Left lung (tissue), 10 donors: ENCODE data around the gene NEIL3. TPM values are rescaled to one million over a fixed set of nuclear protein-coding genes. Genes with fewer than 3 reads are reported as not detected.
A peak's percentile ranks its signal among the peaks of the same experiment; 100 is the strongest.

Experiments
- ATAC-seq: fragments of 200-7000 bp; cut with Tn5 transposase; one replicate; pipeline ENCODE4 v1.9.1; 2020; ENCODE audit warnings: moderate library complexity
- DNase-seq, 4 donors: peaks; one replicate each; pipeline ENCODE4 v3.0.0-alpha.2; 2013 to 2020
- H3K27ac ChIP-seq, 2 donors: fragments of 200-600 bp; sonication (generic) in 1 of 2; one replicate each; pipeline versions ENCODE4 v1.5.0 to v1.8.0; 2020 to 2021
- H3K27me3 ChIP-seq, 2 donors: fragments of 200-600 bp; sonication (generic) in 1 of 2; one replicate each; pipeline versions ENCODE4 v1.5.0 to v1.8.0; 2020 to 2021
- H3K36me3 ChIP-seq, 2 donors: fragments of 200-600 bp; sonication (generic) in 1 of 2; one replicate each; pipeline versions ENCODE4 v1.5.0 to v1.8.0; 2020 to 2021
- H3K4me1 ChIP-seq, 2 donors: fragments of 200-600 bp; one replicate each; pipeline ENCODE4 v1.8.0; 2021
- H3K4me3 ChIP-seq, 2 donors: fragments of 200-600 bp; sonication (generic) in 1 of 2; one replicate each; pipeline versions ENCODE4 v1.5.0 to v1.8.0; 2020 to 2021; ENCODE audit warnings: mild to moderate bottlenecking in 1 of 2
- H3K9me3 ChIP-seq, 2 donors: fragments of 200-600 bp; sonication (generic) in 1 of 2; one replicate each; pipeline versions ENCODE4 v1.5.0 to v1.8.0; 2020 to 2021
- CTCF ChIP-seq, 2 donors: fragments of 200-600 bp; sonication (generic) in 1 of 2; IDR thresholded peaks; one replicate each; pipeline versions ENCODE4 v1.5.0 to v1.8.0; 2021; ENCODE audit warnings: antibody characterized with exemption in 2 of 2
- intact Hi-C, 2 donors: fragments of 100-400 bp; cut with DNase I; formaldehyde crosslinking; loops; one replicate each; pipeline versions ENCODE4 v1.11.2 to v1.14.2; 2022
- polyA plus RNA-seq, 6 donors: library from polyadenylated mRNA; unstranded; fragments of 120-200 nt; gene quantifications; one replicate each; pipeline ENCODE4 v1.2.1, GENCODE V29; 2013; ENCODE audit not compliant: insufficient read length in 6 of 6
- total RNA-seq, 2 donors: library from RNA; stranded (reverse); fragmentation: NEBNext Ultra II Directional; extraction: Animal tissue kit (Norgen Biotek cat#: 25700); gene quantifications; one replicate each; pipeline ENCODE4 v1.2.1, GENCODE V29; 2021
- donor health status: DM: no; HTN: yes; CAD: no.
- donor health status: DM: no; HTN: no; CAD: no.

NEIL3 gene
- total and polyA plus RNA-seq, 8 donors = 2.2 to 12.5 (median 5.5) TPM

- Histone ChIP-seq H3K9me3 (no peaks in the 10 kb centered on the region), H3K36me3 (no peaks in the 10 kb centered on the region), H3K27ac (peak overlapping the region in 1 of 2 donors; percentile 41), H3K4me3 (peak overlapping the region; percentile 53 to 68), H3K27me3 (no peaks in the 10 kb centered on the region), H3K4me1 (peaks cover 13 to 33% of the 10 kb centered on the region in 2 donors)
- DNase-seq (no peak), ATAC-seq (no peak)
- intact Hi-C loops = no loop called here
- TF ChIP-seq CTCF (IDR thresholded peaks at IDR 0.05) = no peak
Measured at GRCh38 chr4:177308847-177309521, 690 bp upstream of the NEIL3 start.

GRCh38 chr4:177311589-177311988, 1.9 kb downstream of the NEIL3 start:
- Histone ChIP-seq H3K27ac (no peak overlapping the region), H3K4me1 (peaks cover 13 to 33% of the 10 kb centered on the region in 2 donors), H3K36me3 (no peaks in the 10 kb centered on the region), H3K9me3 (no peaks in the 10 kb centered on the region), H3K27me3 (no peaks in the 10 kb centered on the region), H3K4me3 (no peak overlapping the region)
- ATAC-seq (no peak), DNase-seq (no peak)
- TF ChIP-seq CTCF (IDR thresholded peaks at IDR 0.05) = no peak
- intact Hi-C loops = no loop called here

GRCh38 chr4:177313263-177313662, 3.6 kb downstream of the NEIL3 start:
- no peak for TF ChIP-seq CTCF (IDR thresholded peaks at IDR 0.05)
- Histone ChIP-seq H3K27me3 (no peaks in the 10 kb centered on the region), H3K27ac (no peak overlapping the region), H3K36me3 (no peaks in the 10 kb centered on the region), H3K4me3 (no peak overlapping the region), H3K4me1 (peaks cover 12 to 30% of the 10 kb centered on the region in 2 donors), H3K9me3 (no peaks in the 10 kb centered on the region)
- DNase-seq (no peak), ATAC-seq (no peak)
- intact Hi-C loops = no loop called here

- intact Hi-C loops = no loop called here
- no peaks in the 10 kb centered on the region for H3K9me3 ChIP-seq
- no peak overlapping the region for H3K27ac ChIP-seq
- H3K4me3 ChIP-seq = no peak overlapping the region
- no peaks in the 10 kb centered on the region for H3K27me3 ChIP-seq
- DNase-seq = no peak
- peaks cover 0 to 5% of the 10 kb centered on the region in 2 donors for H3K4me1 ChIP-seq
- no peak for ATAC-seq
- H3K36me3 ChIP-seq = no peaks in the 10 kb centered on the region
- no peak for TF ChIP-seq CTCF (IDR thresholded peaks at IDR 0.05)
Measured at GRCh38 chr4:177315767-177316464, 6.2 kb downstream of the NEIL3 start.

- intact Hi-C loops = no loop called here
- Histone ChIP-seq H3K4me3 (no peak overlapping the region), H3K27ac (no peak overlapping the region), H3K27me3 (no peaks in the 10 kb centered on the region), H3K9me3 (no peaks in the 10 kb centered on the region), H3K36me3 (no peaks in the 10 kb centered on the region), H3K4me1 (no peaks in the 10 kb centered on the region)
- DNase-seq (peak in 1 of 4 donors; percentile 28), ATAC-seq (no peak)
- TF ChIP-seq CTCF (IDR thresholded peaks at IDR 0.05) = no peak
Measured at GRCh38 chr4:177320721-177321120, 11.0 kb downstream of the NEIL3 start.
